NCI-H187 treated with DMSO at 0.1 percent for 48 hours (cell line): ENCODE results near the gene COG5.
"Not testable (repeated sequence)": the region's sequence is repeated elsewhere in the genome, so short reads cannot be mapped to it uniquely, and the experiment has no call there.

ENCODE experiments used
- DNase-seq: peaks from one replicate; lab custom pipeline; 2025; lab: John Stamatoyannopoulos, UW

The COG5 gene

GRCh38 chr7:107579885-107580715, 16.4 kb upstream of the COG5 start, which contains the start of gene BCAP29:
Gene BCAP29 (plus strand): TSS chr7:107580246. CDS start chr7:107580773, 527 bp downstream.
- no peak for DNase-seq

- DNase-seq, result no peak
These were observed 15.8 kb upstream of the COG5 start for GRCh38 chr7:107579554-107579884.

GRCh38 chr7:107573537-107573936, 9.8 kb upstream of the COG5 start:
- DNase-seq, result no peak

- no peak for DNase-seq
These were observed 6.6 kb upstream of the COG5 start for GRCh38 chr7:107570298-107570697.

- DNase-seq, result no peak
These were observed 1.0 kb upstream of the COG5 start for GRCh38 chr7:107564553-107565298.

- DNase-seq, result no peak
These were observed 492 bp downstream of the COG5 start for GRCh38 chr7:107563081-107563774.

GRCh38 chr7:107560898-107561516, 2.7 kb downstream of the COG5 start:
- no peak for DNase-seq

- DNase-seq, result no peak
These were observed 3.9 kb downstream of the COG5 start for GRCh38 chr7:107559864-107560263.

- no peak for DNase-seq
These were observed 7.8 kb downstream of the COG5 start for GRCh38 chr7:107555893-107556292.

- no peak for DNase-seq
These were observed 11.8 kb downstream of the COG5 start for GRCh38 chr7:107551936-107552335.

- DNase-seq, result no peak
These were observed 18.7 kb downstream of the COG5 start for GRCh38 chr7:107544848-107545591.

- DNase-seq, result no peak
These were observed 20.3 kb downstream of the COG5 start for GRCh38 chr7:107543338-107543993.

GRCh38 chr7:107538001-107538400, 25.7 kb downstream of the COG5 start:
- DNase-seq, result peak; percentile 32

GRCh38 chr7:107537228-107537627, 26.5 kb downstream of the COG5 start:
- DNase-seq, result not testable (repeated sequence)

GRCh38 chr7:107534139-107534538, 29.6 kb downstream of the COG5 start:
- DNase-seq, result no peak

- DNase-seq, result no peak
These were observed 33.0 kb downstream of the COG5 start for GRCh38 chr7:107530751-107531150.

- no peak for DNase-seq
These were observed 35.3 kb downstream of the COG5 start for GRCh38 chr7:107528461-107528860.

GRCh38 chr7:107527196-107527595, 36.5 kb downstream of the COG5 start:
- no peak for DNase-seq

- DNase-seq, result no peak
These were observed 37.0 kb downstream of the COG5 start for GRCh38 chr7:107526672-107527071.

GRCh38 chr7:107506674-107507339, 56.9 kb downstream of the COG5 start:
- DNase-seq, result no peak
